GM21825 (cell line): ENCODE data around the gene TMEM115.
"Not testable (repeated sequence)": the region's sequence is repeated elsewhere in the genome, so short reads cannot be mapped to it uniquely, and the experiment has no call there.

Experiments used
- ATAC-seq: cut with Tn5 transposase; IDR thresholded peaks from one replicate; pipeline ENCODE4 v1.9.1; 2021; ENCODE audit warnings: mild to moderate bottlenecking, moderate library complexity; ENCODE audit not compliant: unreplicated experiment

TMEM115 gene

DNA sequence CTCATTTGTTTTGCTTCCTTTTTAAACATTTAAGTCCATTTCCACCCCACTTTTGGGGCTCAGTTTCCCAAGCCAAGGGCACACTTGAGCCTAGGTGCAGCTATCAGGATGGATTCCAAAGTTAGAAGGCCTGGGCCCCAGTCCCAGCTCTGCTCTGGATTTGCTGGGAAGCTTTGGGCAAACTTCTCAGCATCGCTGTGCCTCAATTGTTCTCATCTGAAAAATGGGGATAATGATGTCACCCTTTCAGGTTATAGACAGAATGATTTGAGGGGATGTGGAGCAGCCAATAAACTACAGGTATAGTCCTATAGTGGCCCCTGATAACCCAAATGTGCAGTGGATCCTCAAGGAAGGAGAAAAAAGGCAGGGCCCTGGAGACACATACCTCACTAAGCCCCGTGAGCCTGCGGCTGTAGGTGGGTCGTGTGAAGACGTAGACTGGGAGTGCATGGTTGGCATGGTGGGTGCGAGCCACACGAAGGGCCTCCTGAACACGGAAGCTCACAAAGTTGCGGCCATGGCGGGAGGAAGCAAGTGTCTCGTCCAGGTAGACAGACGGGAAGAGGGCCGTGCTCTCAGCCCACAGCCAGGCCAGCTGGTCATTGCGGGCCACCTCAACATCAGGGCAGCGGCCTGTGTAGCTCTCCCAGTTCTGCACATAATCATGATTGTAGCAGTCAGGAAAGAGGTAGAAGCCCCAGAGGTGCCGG, 40.0 kb downstream of the TMEM115 start:
- ATAC-seq: no peak

DNA sequence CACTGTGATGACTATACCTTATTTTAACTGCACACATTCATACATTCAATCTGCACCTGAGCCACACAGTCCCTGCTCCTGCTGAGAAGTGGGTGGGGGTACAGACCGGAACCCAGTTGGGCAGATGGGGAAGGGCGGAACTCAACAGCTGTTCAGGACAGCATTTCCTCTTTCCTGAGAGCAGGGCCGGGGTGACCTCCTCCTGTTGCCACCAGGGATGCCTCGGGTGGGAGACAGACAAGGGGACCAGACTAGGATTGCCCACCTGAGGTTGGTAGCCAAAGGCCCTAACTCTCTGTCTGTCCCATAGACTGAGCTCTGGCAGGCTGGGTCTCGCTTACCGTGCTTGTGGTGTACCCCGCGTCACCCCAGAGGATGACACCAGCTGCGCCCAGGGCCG, 40.7 kb downstream of the TMEM115 start:
- ATAC-seq: no peak

DNA sequence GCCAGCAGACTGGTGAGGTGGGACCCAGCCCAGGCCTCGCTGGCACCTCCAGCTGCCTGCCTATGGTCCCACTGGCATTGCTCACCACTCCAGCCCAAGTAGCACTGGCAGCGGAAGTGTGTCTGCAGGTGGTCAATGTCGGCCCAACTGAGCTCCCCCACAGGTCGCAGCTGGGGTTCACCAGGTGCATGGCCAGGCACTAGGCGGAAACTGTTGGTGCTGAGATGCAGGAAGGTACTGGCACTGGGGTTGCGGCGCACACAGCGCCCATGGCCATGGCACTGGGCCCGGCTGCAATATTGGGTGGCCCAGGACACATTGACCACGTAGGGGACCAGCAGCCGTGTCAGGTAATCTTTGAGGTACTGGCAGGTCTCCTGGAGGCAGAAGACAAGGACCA, 41.2 kb downstream of the TMEM115 start:
- ATAC-seq: no peak

DNA sequence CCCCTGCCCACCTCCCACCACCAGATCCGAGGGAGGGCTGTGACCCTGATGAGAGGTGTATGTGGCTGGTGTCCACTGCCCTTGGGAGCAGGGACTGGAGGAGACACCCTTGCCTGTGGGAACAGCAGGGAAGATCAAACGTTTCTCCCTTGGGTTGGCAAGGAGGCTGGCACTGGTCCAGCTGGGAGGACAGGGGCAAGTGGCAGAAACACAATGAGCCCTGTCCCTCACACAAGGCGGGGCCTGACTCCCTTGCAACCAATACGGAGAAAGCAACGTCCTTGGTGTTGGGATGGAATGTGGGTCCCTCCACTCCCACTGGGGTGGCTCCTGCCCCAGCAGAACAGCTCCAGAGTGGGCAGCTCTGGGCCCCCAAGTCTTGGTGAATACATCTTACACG, 42.0 kb downstream of the TMEM115 start:
- ATAC-seq: no peak

DNA sequence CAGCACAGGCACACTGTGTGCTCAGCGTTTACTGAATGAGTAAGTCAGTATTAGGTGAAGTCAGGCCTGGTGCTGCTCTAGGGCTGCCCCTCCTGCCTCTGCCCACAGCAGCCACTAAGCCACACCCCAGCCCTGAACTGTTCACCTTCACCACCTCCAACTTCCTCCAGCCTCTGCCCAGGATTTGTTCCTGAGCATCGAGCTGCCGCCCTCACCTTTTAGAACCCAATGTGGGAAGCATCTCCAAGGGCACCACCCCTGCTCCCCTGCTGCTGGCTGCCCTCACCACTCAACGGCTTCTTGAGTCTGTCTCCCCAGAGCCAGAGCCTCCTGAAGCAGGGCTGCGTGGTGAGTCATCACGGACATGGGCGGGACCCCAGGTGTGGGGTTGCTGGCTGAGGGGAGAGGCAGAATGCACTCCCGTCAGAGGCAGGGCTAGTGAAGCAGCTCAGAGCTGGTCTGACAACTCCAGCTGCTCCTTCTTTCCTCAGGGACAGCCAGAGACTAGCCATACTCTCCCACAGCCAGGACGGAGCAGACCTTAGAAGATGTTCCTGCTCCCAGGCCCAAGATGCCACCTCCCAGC, 42.6 kb downstream of the TMEM115 start:
- ATAC-seq: no peak

DNA sequence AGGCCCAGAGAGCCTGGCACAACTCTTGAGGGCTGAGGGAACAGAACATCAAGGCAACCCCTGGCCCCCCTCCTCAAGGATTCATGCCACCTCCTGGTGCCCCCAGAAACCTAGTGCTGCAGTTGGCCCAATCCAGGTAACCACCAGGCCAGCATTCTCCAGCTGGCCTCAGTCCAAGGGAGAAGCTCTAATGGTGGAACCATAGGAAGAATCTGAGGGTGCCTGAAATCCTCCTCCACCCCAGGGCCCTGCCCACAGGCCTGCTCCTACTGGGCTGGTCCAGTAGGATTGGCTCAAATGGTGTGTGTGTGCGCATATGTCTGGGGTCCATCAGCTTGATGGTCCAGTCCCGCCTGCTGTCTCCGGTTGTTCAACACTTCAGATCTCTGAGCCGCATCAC, 44.5 kb downstream of the TMEM115 start:
- ATAC-seq: no peak

DNA sequence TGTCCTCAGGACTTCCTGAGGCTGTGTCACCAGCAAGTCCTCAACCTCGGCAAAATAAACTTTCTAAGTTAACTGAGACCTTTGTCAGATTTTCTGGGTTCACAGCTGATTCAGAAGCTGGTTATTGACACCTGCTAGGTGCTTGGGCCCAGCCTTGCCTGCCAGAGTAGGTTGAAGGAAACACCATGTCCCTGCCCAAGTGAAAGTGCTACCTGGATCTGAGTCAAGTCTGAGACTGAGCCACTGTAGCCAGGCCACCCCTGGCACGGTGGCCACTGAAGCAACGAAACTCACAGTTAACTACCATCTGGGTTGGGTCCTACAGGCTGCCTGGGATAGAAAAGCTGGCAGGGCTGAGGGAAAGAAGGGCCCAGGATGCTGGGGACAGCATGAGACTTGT, 45.0 kb downstream of the TMEM115 start:
- ATAC-seq: no peak

DNA sequence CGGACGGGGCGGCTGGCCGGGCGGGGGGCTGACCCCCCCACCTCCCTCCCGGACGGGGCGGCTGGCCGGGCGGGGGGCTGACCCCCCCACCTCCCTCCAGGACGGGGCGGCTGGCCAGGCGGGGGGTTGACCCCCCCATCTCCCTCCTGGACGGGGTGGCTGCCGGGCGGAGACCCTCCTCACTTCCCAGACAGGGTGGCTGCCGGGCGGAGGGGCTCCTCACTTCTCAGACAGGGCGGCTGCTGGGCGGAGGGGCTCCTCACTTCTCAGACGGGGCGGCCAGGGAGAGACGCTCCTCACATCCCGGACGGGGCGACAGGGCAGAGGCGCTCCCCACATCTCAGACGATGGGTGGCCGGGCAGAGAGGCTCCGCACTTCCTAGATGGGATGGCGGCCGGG, 47.3 kb downstream of the TMEM115 start:
- not testable (repeated sequence) for ATAC-seq
